NCI-H2081 (cell line): Measurements from ENCODE around the gene ADORA2B.

Experiments
- DNase-seq, 2 experiments: peaks; one replicate each; lab custom pipeline; 2025; lab: John Stamatoyannopoulos, UW

The ADORA2B gene

DNA sequence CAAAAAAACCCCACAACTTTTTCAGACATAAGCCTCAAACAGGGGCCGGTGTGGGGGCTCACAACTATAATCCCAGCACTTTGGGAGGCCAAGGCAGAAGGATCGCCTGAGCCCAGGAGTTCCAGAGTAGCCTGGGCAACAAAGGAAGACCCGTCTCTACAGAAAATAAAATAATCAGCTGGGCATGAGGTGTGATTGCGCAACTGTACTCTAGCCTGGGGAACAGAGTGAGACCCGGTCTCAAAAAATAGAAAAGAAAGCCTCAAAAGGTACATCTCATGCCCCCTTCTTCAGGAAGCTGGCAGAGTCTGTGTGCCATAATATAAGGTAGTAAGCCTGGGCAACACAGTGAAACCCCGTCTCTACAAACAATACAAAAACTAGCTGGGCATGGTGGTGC, 51.4 kb downstream of the ADORA2B start:
- no peak for DNase-seq

DNA sequence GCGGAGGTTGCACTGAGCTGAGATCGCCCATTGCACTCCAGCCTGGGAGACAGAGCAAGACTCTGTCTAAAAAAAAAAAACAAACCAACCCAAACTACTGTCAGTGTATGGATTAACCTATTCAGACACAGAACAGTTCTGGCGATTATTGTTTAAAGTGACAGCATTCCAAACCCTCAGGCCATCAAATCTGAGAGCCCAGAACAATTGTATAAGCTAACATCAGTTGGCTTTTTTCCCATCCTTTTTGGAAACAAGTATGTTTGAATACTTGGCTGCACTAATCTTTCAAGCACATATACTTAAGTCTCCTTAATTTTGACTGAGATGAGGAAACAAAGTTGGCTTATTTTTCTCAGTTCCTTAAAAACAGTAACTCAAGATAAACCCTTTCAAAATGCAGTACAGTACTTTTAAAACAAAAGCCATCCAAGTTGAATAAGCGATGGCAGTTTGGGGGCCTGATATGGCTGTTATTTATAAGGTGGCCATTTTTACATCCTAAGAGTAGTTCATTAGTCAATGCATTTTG, 53.2 kb downstream of the ADORA2B start:
- no peak for DNase-seq

DNA sequence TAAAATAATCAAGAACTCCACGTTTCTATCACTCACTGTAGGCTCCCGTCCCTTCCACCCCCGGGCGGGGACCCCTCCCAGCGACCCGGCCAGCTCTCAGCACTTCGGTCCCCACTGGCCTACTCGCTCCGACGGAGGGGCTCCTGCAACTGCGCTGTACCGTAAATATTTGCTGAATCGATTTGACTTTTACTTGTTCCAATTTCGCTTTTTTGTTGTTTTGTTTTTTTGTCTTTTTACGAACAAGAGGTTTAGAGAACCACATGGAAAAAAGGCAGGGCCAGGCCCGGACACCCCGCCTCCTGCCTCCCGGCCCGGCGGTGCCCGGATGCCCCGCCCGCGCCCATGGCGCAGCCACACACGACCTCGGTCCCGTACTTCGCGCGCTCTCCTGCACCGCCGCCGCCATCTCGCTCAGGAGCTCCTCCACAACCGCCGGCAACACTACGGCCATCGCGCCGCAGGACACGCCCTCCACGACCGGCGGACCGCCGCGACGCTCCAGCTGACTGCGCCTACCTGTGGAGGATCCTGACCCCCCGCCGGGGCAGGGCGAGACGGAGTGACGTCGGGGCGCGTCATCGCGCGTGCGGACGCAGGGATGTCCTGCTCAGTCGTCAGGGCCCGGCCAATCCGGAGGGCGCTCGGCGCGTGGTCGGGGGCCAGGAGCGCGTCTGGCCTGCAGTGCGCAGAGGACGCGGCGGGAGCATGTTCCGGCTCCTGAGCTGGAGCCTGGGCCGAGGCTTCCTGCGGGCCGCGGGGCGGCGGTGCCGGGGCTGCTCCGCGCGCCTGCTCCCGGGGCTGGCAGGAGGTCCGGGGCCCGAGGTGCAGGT, 54.4 kb downstream of the ADORA2B start, which contains the start of the genes TTC19 and ZSWIM7:
Gene TTC19 (plus strand): TSS at position 684 of the 833 bp plus-strand sequence. CDS start 25 bp downstream, at position 709.
Gene ZSWIM7 (minus strand): TSS at position 564 of the 833 bp plus-strand sequence. CDS start 110 bp downstream, at position 454.
- peak; percentile 92 to 93 for DNase-seq

GRCh38 chr17:15999974-16000827, 55.3 kb downstream of the ADORA2B start:
- peak; percentile 44 to 63 for DNase-seq

GRCh38 chr17:16001226-16001897, 56.4 kb downstream of the ADORA2B start:
- DNase-seq = no peak

DNA sequence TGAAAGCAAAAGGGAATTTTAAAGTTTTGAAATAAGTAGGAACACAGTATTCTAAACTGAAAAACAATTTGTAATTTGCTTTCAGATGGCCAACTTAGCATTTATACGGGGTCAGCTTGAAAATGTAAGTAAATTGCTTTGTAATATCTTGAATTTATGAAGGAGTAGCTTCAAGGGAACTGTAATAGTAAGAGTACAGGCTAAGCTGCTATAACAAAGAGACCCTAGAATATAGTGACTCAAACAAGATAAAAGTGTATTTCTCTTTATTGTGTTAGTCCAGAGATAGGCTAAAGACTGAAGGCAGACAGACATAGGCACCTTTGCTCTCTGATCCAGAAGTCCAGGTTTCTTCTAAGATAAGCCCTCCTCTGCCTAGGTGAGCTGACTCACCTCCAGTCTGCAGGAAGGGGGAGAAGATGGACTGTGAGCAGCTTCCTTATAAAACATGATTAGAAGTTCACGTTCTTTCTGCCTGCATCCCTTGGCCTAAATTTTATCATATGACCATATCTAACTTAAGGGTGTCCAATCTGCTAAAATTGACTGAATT, 57.9 kb downstream of the ADORA2B start:
- DNase-seq = no peak

DNA sequence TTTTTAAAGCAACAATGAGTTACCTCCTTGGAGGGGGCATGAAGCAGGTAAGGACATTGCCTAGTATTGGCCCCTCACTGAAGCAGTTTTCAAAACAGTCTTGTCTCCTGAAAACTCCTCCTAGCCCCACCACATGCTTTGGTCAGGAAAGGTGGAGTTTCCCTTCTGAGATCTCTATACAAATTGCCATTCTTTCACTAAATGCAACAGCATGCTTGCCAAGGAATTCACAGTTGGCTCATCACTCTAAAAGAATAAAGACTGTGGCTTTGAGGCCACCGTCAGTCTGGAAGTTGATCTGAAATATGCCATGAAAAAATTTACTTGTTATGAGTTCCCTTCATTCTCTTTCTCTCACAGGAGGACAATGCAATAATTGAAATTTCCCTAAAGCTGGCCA, 58.9 kb downstream of the ADORA2B start:
- DNase-seq = no peak

- no peak for DNase-seq
Measured at GRCh38 chr17:16005636-16006035, 60.7 kb downstream of the ADORA2B start.

GRCh38 chr17:16007439-16007838, 62.5 kb downstream of the ADORA2B start:
- no peak for DNase-seq

DNA sequence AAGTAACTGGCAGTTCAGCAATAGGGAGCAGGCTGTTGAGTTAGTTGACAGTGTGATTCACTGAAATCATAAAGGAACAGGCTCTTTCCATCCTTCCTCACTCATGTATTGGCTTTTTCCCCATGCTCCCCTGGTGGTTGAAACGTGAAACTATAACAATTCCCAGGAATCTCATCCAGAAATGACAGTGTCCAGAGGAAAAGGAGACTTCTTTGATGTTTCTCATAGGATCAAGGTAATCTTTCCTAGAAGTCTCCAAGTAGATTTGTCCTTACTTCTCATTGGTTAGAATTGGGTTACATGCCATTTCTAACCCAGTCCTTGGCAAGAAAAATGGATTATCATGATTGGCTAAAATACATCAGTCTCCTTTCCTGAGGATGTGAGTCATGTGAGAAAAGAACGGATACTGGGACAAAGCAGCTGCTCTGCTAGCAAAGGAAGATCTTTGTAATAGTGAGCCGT, 69.0 kb downstream of the ADORA2B start:
- DNase-seq = no peak

DNA sequence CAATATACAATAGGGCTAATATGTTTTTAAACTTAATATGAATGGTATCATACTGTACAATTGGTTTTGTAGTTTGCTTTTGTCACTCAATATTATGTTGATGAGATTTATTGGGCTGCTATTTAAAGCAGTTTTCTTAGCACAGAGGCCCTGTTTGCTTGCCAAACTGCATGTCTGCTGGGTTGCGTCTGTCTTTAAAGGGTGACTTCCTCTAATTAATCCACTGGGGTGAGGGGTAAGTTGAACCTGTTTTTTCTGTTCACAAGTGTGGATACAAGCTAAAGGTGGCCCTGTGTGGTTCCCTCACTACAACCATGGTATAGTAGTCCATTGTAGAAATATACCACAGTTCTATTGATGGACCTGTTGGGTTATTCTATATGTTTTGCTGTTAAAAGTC, 74.4 kb downstream of the ADORA2B start:
- DNase-seq = no peak

DNA sequence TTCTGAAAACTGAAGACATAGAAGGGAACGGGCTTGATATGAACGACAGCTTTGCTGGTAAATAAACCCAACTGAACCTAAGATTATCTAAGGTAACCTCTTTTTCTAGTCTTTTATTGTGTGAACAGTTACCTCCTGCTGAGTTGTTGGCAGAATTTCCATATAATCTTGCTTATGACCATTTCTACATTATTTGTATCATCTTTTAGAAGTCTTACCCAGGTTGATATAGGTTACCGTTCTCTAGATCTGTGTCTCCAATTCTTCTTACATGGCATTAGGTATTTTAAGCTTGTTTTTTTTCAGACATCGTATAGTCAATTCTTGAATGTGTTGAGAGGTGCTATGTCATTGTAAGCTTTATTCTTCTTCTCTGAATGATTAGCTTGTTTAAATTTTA, 79.0 kb downstream of the ADORA2B start:
- no peak for DNase-seq

GRCh38 chr17:16025202-16025601, 80.3 kb downstream of the ADORA2B start:
- no peak for DNase-seq
